Coronary artery (tissue), 2 donors: Measurements from ENCODE around the gene G2E3.

Experiments
- DNase-seq: peaks from one replicate; pipeline ENCODE4 v3.0.0-alpha.2; 2017; ENCODE audit warnings: low spot score
- H3K27ac ChIP-seq, 2 donors: fragments of 200-600 bp; sonication (generic); one replicate each; pipeline ENCODE4 v1.5.1; 2016 to 2019
- H3K4me3 ChIP-seq: fragments of 200-600 bp; sonication (generic); 2 replicates; pipeline ENCODE4 v1.5.1; 2016; ENCODE audit warnings: mild to moderate bottlenecking, moderate library complexity
- TF ChIP-seq, protein P1 (sequence below): fragments of 200-600 bp; sonication (generic); IDR thresholded peaks from one replicate; pipeline ENCODE4 v1.5.1; 2019; ENCODE audit warnings: antibody characterized with exemption

G2E3 gene

DNA sequence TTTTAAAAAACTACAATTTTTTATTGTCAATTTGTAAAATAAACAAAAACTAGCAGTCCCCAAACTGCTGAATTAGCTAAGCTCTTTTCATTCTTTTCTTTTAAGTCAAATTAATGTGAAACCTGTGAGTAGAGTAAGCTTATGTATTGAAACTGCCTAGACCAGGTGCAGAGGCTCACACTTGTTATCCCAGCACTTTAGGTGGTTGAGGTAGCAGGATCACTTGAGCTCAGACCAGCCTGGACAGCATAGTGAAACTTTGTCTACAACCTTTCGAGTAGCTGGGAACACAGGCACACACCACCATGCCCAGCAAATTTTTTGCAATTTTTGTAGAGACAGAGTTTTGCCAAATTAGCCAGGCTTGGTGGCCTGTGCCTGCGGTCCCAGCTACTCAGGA, 89.5 kb downstream of the G2E3 start:
- TF ChIP-seq, protein P1, sequence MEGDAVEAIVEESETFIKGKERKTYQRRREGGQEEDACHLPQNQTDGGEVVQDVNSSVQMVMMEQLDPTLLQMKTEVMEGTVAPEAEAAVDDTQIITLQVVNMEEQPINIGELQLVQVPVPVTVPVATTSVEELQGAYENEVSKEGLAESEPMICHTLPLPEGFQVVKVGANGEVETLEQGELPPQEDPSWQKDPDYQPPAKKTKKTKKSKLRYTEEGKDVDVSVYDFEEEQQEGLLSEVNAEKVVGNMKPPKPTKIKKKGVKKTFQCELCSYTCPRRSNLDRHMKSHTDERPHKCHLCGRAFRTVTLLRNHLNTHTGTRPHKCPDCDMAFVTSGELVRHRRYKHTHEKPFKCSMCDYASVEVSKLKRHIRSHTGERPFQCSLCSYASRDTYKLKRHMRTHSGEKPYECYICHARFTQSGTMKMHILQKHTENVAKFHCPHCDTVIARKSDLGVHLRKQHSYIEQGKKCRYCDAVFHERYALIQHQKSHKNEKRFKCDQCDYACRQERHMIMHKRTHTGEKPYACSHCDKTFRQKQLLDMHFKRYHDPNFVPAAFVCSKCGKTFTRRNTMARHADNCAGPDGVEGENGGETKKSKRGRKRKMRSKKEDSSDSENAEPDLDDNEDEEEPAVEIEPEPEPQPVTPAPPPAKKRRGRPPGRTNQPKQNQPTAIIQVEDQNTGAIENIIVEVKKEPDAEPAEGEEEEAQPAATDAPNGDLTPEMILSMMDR = no peak
- Histone ChIP-seq H3K4me3 (no peak overlapping the region), H3K27ac (no peak overlapping the region)
- no peak for DNase-seq

DNA sequence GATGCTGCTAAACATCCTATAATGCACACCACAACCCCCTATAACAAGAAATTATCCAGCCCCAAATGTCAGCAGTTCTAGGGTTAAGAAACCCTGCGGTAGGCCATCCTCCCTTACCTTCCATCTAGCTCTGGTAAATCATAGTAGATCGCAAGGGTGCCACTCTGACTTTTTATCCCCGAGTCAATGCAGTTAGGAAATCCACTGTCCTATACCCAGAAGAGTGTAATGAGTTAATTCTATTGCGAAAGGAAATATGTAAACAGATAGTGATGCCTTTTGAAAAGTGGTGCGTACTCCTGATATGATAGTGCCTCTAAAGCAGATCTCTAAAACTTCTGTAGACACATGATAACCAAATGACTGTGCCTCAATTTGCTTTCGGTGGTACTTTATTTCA, 93.0 kb downstream of the G2E3 start:
- H3K4me3 ChIP-seq = no peak overlapping the region
- DNase-seq = no peak
- TF ChIP-seq, protein P1 = no peak

DNA sequence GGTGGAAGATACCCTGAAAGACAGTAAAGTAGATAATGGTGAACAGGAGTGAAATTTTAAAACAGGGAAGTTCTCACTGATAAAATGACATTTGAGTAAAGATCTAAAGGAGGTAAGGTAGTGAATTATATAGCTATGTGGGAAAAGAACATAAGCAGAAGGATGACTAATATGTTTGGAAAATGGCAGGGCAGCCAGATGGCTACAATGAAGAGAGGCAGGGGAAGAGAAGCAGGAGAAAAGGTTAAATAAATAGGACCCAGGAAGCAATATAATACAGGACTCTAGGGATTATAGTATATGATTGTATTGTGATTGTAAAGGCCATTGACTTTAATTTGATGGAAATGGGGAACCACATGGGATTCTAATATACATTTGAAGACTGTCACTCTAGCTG, 96.2 kb downstream of the G2E3 start:
- Histone ChIP-seq H3K27ac (no peak overlapping the region), H3K4me3 (no peak overlapping the region)
- no peak for DNase-seq
- TF ChIP-seq, protein P1 = no peak

More for the DNA sequence above, 93.0 kb downstream of the G2E3 start:
- no peak overlapping the region for H3K27ac ChIP-seq

DNA sequence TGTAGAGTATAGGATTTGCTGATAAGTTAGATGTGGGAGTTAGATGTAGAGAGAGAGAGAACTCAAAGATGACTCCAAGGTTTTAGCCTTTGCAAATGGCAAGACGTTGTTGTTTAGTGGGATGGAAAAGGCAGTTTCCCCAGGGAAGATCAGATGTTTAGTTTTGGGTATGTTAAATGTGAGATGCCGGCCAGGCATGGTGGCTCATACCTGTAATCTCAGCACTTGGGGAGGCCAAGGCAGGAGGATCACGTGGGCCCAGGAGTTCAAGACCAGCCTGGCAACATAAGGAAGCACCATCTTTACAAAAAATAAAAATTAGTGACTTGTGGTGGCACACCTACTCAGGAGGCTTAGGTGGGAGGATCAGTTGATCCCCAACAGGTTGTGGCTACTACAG, 96.7 kb downstream of the G2E3 start:
- Histone ChIP-seq H3K27ac (no peak overlapping the region), H3K4me3 (no peak overlapping the region)
- DNase-seq = no peak
- TF ChIP-seq, protein P1 = no peak

DNA sequence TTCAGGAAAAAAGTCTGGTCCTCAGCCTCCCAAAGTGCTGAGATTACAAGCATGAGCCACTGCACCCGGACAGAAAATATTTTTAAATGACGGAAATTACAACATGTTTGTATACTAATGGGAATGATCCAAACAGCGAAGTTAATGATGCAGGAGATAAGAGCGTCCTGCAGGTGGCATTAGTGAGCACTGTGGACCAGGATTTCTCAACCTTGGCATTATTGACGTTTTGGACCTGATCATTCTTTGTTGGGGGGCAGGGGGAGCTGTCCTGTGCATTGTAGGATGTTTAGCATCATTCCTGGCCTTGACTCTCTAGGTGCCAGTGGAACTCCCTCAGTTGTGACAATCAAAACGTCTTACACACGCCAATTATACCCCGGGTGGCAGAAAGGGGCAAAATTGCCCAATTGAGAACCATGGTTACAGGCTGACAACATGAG, 97.3 kb downstream of the G2E3 start:
- no peak overlapping the region for H3K27ac ChIP-seq
- TF ChIP-seq, protein P1 = no peak

DNA sequence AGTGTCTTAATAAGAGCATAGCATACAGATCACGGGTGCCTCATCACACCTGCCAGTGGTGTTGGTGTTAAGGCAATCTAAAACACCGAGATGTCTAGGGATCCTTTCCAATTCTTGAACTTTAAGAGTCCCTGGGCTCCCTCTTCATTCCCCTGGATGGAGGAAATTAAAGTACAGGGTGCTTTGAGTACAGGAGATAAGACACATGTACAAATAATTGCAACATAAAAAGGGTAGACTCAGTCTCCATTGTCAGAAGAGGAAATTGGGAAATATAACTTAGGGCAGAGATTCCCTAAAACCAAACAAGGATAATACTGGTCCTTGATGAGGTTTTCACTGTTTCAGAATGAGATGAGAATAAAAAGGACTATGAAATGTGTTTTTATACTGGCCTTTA, 98.1 kb downstream of the G2E3 start:
- TF ChIP-seq, protein P1 = no peak
- DNase-seq = no peak
- H3K27ac ChIP-seq = no peak overlapping the region
- no peak overlapping the region for H3K4me3 ChIP-seq

More for the DNA sequence above, 97.3 kb downstream of the G2E3 start:
- H3K4me3 ChIP-seq = no peak overlapping the region
- DNase-seq = no peak

DNA sequence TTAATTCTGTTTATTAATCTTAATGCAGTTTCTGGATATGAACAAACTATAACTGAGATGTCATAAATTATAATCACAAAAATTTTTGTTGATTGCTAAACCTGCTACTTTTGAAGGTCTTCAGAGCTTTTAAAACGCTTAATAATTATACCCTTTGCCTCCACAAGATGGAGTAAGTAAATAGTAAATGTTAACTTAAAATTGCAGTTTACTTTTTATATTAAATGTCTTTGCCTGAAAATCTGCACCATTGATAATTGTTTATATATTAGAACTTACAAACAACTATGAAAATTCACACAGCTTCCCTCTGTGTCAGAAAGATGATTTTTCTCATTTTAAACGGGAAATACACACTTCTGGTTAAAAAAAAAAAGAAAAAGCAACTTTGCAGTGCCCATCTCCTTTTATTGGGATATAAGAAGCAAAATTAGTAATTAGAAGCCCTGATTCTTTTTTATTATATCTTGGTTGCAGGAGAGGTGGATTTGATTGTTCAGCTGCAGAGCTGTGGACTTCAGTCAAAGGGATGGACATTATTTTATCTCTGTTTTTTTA, 98.7 kb downstream of the G2E3 start:
- no peak for DNase-seq
- no peak overlapping the region for H3K4me3 ChIP-seq
- H3K27ac ChIP-seq = no peak overlapping the region
- TF ChIP-seq, protein P1 = no peak
